ENCODE measurements around the gene OR5K4.

GRCh38 chr3:98322686-98323085 is 31.0 kb upstream of the OR5K4 start:
- TF ChIP-seq MAX (IDR thresholded peaks at IDR 0.05; ENCODE audit: insufficient read depth, insufficient read length) (no peak), CTCF (IDR thresholded peaks at IDR 0.05; ENCODE audit: extremely low read depth in 1 of 2, insufficient read depth in 1 of 2, low read depth in 1 of 2, low read length in 2 of 2) (no peak), POLR2A (IDR thresholded peaks at IDR 0.05; ENCODE audit: low read depth, low read length) (no peak), EZH2 (IDR thresholded peaks at IDR 0.05; ENCODE audit: borderline replicate concordance, low read depth, low read length, severe bottlenecking) (no peak), POLR2AphosphoS5 (IDR thresholded peaks at IDR 0.05; ENCODE audit: insufficient read depth, low read depth, low read length) (no peak), FOS (IDR thresholded peaks at IDR 0.05; ENCODE audit: borderline replicate concordance, insufficient read depth, low read length) (no peak), JUN (IDR thresholded peaks at IDR 0.05; ENCODE audit: borderline replicate concordance, insufficient read depth, insufficient read length, low read depth) (no peak), MYC (IDR thresholded peaks at IDR 0.05; ENCODE audit: low read depth, low read length) (no peak), GATA2 (IDR thresholded peaks at IDR 0.05; ENCODE audit: insufficient read depth, insufficient read length, low read depth, low read length) (no peak)

Data from endothelial cell of umbilical vein (primary cell).